ENCODE data around the gene PDZD4.

- no peak for TF ChIP-seq POLR2A (IDR thresholded peaks at IDR 0.05; ENCODE audit: low read length)
- TF ChIP-seq GATA1 (IDR thresholded peaks at IDR 0.05; ENCODE audit: low read depth, low read length) = no peak
Observed at GRCh38 chrX:153783378-153784013, 46.8 kb downstream of the PDZD4 start.

Measured in erythroblast (primary cell).